Measurements from ENCODE around the gene PBX2. TPM values are rescaled to one million over a fixed set of nuclear protein-coding genes. Genes with fewer than 3 reads are reported as not detected.

Gene PBX2
- total and polyA plus RNA-seq, 8 donors, result 20.4 to 56.3 (median 29.8) TPM

DNA sequence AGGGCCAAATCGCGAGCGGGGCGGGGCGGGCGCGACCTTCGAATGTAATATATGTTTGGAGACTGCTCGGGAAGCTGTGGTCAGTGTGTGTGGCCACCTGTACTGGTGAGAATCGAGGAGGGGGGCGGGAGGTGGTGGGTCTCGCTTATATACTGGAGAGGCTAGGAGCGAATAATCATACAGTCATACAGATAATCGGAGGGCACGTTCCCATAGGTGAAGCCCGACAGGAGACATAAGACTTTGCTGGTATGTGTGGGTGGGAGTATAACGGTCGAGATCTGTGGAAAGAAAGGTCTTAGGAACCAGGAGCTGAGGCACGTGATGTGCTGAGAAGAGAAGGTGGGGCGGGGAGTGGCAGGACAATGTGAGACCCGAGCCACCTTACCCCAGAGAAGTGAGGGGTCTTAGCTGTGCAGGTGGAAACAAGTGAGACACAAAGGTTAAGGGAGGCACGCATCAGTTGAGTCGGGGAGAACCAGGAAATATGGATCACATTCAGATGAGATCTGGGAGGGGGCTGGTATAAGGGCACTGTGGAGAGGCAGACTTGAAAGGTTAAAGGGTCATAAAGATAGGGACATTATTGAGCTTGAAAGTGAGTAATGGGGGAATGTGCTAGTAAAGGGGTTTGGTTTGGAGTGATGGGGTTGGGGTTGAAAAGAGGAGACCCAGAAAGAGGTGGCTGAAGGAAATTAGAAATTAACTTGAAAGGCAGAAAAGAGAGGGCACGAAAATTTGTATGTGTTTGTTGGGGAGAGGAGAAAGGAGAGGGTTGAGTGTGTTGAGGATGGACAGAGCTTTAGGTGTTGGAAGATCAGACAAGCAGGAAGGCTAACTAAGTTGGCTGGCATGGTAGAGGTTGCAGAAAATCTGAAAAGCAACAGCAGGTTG is 11.2 kb downstream of the PBX2 start:
- TF ChIP-seq, protein P1, sequence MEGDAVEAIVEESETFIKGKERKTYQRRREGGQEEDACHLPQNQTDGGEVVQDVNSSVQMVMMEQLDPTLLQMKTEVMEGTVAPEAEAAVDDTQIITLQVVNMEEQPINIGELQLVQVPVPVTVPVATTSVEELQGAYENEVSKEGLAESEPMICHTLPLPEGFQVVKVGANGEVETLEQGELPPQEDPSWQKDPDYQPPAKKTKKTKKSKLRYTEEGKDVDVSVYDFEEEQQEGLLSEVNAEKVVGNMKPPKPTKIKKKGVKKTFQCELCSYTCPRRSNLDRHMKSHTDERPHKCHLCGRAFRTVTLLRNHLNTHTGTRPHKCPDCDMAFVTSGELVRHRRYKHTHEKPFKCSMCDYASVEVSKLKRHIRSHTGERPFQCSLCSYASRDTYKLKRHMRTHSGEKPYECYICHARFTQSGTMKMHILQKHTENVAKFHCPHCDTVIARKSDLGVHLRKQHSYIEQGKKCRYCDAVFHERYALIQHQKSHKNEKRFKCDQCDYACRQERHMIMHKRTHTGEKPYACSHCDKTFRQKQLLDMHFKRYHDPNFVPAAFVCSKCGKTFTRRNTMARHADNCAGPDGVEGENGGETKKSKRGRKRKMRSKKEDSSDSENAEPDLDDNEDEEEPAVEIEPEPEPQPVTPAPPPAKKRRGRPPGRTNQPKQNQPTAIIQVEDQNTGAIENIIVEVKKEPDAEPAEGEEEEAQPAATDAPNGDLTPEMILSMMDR (IDR thresholded peaks at IDR 0.05), result no peak
- WGBS, 2 donors, result 2 to 3% methylated on average over 21 to 24 of the region's 24 CpGs
- intact Hi-C loops (cut with DNase I), result no loop called here
- FAIRE-seq (no peak), ATAC-seq (no peak), DNase-seq (peak in 1 of 6 donors; percentile 78)
- Histone ChIP-seq H3K27ac (peak overlapping the region; percentile 86 to 96 (median 90)), H3K36me3 (no peaks in the 10 kb centered on the region), H3K4me1 (peaks cover 20 to 31% (median 24%) of the 10 kb centered on the region in 3 donors), H3K9me3 (no peaks in the 10 kb centered on the region), H3K4me3 (peak overlapping the region; percentile 28 to 88 (median 48)), H3K27me3 (no peaks in the 10 kb centered on the region)

DNA sequence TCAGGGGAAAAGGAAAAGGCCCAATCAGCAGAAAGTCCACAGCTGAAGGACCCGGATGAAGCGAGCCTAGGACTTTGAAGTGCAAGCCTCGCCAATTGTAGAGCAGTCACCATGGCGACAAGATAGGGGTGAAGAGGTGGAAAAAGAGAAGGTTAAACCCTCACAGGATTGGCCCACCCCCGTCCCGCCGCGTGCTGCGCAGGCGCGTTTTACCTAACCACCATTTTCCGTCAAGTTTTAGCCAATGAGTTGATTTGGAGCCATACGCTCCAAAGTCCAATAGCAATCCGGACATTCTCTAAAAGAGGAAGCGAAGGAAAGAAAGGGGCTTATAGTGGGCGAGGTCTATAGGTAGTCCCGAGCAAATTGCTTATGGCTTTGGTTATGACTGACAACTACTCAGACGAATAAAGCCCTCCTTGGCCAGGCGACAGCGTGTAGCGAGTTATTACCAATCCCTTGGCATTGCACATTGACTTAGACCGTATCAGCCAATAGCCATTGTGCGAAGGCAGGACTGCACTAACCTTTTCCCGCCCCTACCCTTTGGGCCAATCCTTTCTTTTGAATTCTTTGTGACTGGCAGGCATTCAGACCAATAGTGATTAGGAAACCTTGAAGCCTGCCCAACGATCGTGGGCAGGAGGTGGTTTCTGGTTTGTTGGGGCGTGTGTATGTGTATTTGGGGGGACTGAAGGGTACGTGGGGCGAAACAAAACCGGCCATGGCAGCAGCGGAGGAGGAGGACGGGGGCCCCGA is 12.0 kb downstream of the PBX2 start, which contains the start of gene RNF5:
Gene RNF5, plus strand, starts transcription at position 618 of the 759 bp plus-strand sequence. Its CDS starts 107 bp downstream, at position 725.
- ATAC-seq, result peak; percentile 79 to 88 (median 82)
- Histone ChIP-seq H3K27me3 (no peaks in the 10 kb centered on the region), H3K4me1 (peaks cover 20 to 31% (median 24%) of the 10 kb centered on the region in 3 donors), H3K4me3 (peak within 1 kb of the TSS; percentile 28 to 88 (median 48)), H3K9me3 (no peaks in the 10 kb centered on the region), H3K36me3 (no peaks in the 10 kb centered on the region), H3K27ac (peak within 1 kb of the TSS; percentile 86 to 96 (median 90))
- intact Hi-C loops (cut with DNase I), result no loop called here
- peak; percentile 97 for FAIRE-seq
- WGBS, 2 donors, result 0% methylated on average over 33 of the region's 33 CpGs
- TF ChIP-seq, protein P1 (IDR thresholded peaks at IDR 0.05), result no peak
- peak; percentile 86 to 98 (median 95) for DNase-seq

DNA sequence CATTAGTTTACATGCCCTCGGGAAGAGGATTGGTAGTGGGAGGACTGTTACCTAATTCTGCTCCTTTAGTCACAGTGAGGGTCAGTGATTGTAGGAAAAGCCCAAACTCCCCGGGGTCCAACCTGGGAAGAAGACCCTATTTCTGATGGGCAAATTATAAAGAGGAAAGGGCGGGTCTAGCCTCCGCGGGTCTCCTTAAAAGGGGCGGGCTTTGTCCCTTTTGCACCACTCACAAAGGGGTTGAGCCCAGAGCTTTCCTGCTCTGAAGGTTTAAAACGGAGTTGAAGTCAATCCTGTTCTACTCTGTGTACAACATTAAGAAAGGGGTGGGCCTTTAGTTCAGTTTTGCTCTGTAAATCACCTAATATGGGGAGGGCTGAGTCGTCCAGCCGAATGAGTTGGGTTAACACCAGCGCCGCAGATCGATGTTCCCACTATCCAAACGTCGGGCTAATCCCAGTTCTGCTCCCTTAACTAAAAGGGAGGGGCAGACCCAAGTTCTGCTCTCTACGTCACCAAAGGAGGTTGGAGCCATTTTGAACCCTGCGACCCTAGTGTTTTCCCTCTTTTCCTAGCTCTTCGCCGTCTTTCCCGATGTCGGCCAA is 12.7 kb downstream of the PBX2 start:
- peak; percentile 2 to 5 (median 3) for ATAC-seq
- TF ChIP-seq, protein P1 (IDR thresholded peaks at IDR 0.05), result no peak
- intact Hi-C loops (cut with DNase I), result no loop called here

DNA sequence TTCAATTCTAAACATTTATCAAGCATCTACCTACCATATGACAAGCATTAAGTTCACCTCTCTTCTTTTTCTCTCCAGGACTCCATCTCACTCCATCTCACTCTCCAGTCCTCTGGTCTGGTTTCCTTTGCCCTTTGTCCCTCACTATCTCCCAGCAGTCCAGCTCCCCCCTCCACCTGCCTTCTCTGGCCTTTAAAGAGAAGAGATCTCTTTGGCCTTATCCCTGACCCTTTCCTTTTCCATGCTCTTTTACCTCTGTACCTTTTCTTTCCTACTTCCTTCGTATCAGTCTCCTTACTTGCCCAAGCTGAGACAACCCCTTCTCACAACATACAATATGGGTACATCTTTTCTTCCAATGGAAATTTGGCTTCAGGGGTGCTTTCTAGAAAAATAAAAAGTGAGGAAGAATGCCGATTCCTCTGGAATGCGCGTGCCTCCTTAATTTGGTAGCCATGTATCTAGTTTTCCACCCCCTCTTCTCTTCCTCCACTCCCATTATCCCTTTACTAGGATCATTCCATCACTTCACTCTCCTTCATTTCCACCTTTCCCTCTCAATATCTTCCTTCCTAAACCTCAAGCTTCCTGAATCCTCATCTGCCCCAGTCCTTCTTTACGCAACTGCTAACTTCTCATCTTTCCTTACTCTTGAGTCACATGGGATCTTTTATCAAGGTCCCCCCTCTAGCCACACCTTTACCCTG is 13.4 kb downstream of the PBX2 start:
- intact Hi-C loops (cut with DNase I), result no loop called here
- no peaks in the 10 kb centered on the region for H3K27me3 ChIP-seq
- peaks cover 20 to 31% (median 24%) of the 10 kb centered on the region in 3 donors for H3K4me1 ChIP-seq
- no peaks in the 10 kb centered on the region for H3K9me3 ChIP-seq
- FAIRE-seq, result no peak
- TF ChIP-seq, protein P1 (IDR thresholded peaks at IDR 0.05), result no peak
- H3K36me3 ChIP-seq, result no peaks in the 10 kb centered on the region
- DNase-seq, result no peak
- no peak for ATAC-seq
- H3K27ac ChIP-seq, result peak overlapping the region; percentile 86 to 96 (median 90)
- WGBS, 2 donors, result 19 to 23% methylated on average over 5 of the region's 5 CpGs
- peak overlapping the region in 3 of 4 donors; percentile 75 to 88 (median 79) for H3K4me3 ChIP-seq

More for the DNA sequence above, 12.7 kb downstream of the PBX2 start:
- H3K4me3 ChIP-seq, result peak overlapping the region in 3 of 4 donors; percentile 9 to 88 (median 55)
- peaks cover 20 to 31% (median 24%) of the 10 kb centered on the region in 3 donors for H3K4me1 ChIP-seq
- peak in 1 of 6 donors; percentile 40 for DNase-seq
- WGBS, 2 donors, result 0 to 1% methylated on average over 20 of the region's 20 CpGs
- no peaks in the 10 kb centered on the region for H3K9me3 ChIP-seq
- FAIRE-seq, result no peak
- no peaks in the 10 kb centered on the region for H3K36me3 ChIP-seq
- H3K27ac ChIP-seq, result peak overlapping the region; percentile 86 to 96 (median 90)
- no peaks in the 10 kb centered on the region for H3K27me3 ChIP-seq
